ENCODE measurements around the gene CLDN6. TPM values are rescaled to one million over a fixed set of nuclear protein-coding genes. Genes with fewer than 3 reads are reported as not detected.

The CLDN6 gene
- total and polyA plus RNA-seq, 2 of the 13 experiments (the other 11 are each of a cell fraction or from before 2014, with no cell fraction given): 5.9 to 7.6 TPM

DNA sequence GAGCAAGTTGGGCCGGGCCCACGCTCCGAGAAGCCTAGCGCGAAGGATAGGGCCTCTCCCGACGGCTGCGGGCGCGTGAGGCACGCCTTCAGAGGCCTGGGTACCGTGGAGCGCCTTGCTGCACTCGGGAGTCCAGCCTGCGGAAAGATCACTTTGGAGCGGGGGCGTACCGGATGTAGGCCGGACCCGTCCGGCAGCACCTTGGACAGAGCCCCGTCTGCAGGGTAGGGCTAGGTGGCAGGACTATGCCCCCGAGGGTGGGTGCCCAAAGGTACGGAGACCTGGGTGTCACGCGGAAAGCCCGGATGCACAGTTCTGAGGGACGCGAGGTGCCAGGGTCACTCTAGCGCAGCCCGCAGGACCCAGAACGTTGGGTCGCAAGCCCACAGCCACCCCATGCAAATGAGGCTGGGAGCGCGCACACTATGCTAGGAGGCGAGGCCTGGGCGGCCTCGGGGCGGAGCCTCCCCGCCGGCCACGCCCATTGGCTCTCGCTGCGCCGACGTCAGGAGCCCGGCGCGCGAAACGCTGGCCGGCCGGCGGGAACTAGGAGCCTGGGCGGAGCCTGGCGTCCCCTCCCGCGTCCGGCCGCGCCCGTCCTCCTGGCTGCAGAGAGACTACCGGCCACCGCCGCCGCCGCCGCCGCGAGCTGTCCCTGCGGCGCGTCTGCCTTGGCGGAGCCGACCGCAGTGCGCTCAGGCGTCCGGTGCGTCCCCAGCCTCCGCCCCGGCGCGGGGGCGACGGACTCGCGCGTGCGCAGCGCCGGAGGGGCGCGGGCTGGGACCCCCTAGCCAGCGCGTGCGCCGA is 49.0 kb downstream of the CLDN6 start, which contains the start of gene PAQR4 (continued):
- TF ChIP-seq TIGD3 (CRISPR knock-in tag; IDR thresholded peaks at IDR 0.05; ENCODE audit: borderline replicate concordance): peak; percentile 91; the same call in 1 of the 2 replicates
- no peak for TF ChIP-seq NBN (conservative IDR thresholded peaks at IDR 0.05)
- TF ChIP-seq HOXA5 (CRISPR knock-in tag; IDR thresholded peaks at IDR 0.05): peak; percentile 94
- 0 out of 2 replicates have a peak, but pooled peaks have one; percentile 80 for TF ChIP-seq REL (CRISPR knock-in tag; conservative IDR thresholded peaks at IDR 0.05)
- TF ChIP-seq, protein P1, sequence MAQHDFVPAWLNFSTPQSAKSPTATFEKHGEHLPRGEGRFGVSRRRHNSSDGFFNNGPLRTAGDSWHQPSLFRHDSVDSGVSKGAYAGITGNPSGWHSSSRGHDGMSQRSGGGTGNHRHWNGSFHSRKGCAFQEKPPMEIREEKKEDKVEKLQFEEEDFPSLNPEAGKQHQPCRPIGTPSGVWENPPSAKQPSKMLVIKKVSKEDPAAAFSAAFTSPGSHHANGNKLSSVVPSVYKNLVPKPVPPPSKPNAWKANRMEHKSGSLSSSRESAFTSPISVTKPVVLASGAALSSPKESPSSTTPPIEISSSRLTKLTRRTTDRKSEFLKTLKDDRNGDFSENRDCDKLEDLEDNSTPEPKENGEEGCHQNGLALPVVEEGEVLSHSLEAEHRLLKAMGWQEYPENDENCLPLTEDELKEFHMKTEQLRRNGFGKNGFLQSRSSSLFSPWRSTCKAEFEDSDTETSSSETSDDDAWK (CRISPR knock-in tag; IDR thresholded peaks at IDR 0.05): no peak
- TF ChIP-seq ATF2 (CRISPR knock-in tag; IDR thresholded peaks at IDR 0.05): peak; percentile 87
- TF ChIP-seq KMT2B (CRISPR knock-in tag; IDR thresholded peaks at IDR 0.05): peak; percentile 90
- TF ChIP-seq ZFP1 (CRISPR knock-in tag; IDR thresholded peaks at IDR 0.05): peak; percentile 70; the same call in 1 of the 2 replicates
- TF ChIP-seq U2AF1 (optimal IDR thresholded peaks at IDR 0.05; ENCODE audit: low read depth, low read length): no peak
- 0 out of 2 replicates have a peak, but pooled peaks have one; percentile 18 for TF ChIP-seq CSRNP2 (CRISPR knock-in tag; conservative IDR thresholded peaks at IDR 0.05; ENCODE audit: low read depth)
- TF ChIP-seq BHLHE40 (IDR thresholded peaks at IDR 0.05; ENCODE audit: low read length): no peak
- TF ChIP-seq ZFP62 (CRISPR knock-in tag; IDR thresholded peaks at IDR 0.05): no peak
- peak; percentile 92; the same call in 1 of the 2 replicates for TF ChIP-seq ZNF660 (CRISPR knock-in tag; IDR thresholded peaks at IDR 0.05; ENCODE audit: borderline replicate concordance, low read depth)
- TF ChIP-seq ZNF589 (CRISPR knock-in tag; conservative IDR thresholded peaks at IDR 0.05): peak; percentile 98
- peak; percentile 89; the same call in 1 of the 2 replicates for TF ChIP-seq ZNF577 (CRISPR knock-in tag; IDR thresholded peaks at IDR 0.05; ENCODE audit: borderline replicate concordance, low read depth)
- TF ChIP-seq BORCS8-MEF2B (CRISPR knock-in tag; IDR thresholded peaks at IDR 0.05): peak; percentile 97
- TF ChIP-seq MBNL3 (CRISPR knock-in tag; conservative IDR thresholded peaks at IDR 0.05): no peak
- peak; percentile 85 for TF ChIP-seq SPEN (CRISPR knock-in tag; IDR thresholded peaks at IDR 0.05; ENCODE audit: low read depth)
- TF ChIP-seq MAFG (CRISPR knock-in tag; IDR thresholded peaks at IDR 0.05): no peak
- TF ChIP-seq ZNF878 (CRISPR knock-in tag; IDR thresholded peaks at IDR 0.05): peak; percentile 93
- TF ChIP-seq, protein P2, sequence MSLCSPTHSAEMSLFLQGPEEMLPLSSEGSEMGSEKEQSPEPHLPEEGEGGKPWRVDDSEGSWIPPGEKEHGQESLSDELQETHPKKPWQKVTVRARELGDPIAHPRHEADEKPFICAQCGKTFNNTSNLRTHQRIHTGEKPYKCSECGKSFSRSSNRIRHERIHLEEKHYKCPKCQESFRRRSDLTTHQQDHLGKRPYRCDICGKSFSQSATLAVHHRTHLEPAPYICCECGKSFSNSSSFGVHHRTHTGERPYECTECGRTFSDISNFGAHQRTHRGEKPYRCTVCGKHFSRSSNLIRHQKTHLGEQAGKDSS (CRISPR knock-in tag; IDR thresholded peaks at IDR 0.05; ENCODE audit: borderline replicate concordance, low read depth): peak; percentile 98
- peak; percentile 90 for TF ChIP-seq ZFY (CRISPR knock-in tag; IDR thresholded peaks at IDR 0.05)
- no peak for TF ChIP-seq ZNF460 (CRISPR knock-in tag; IDR thresholded peaks at IDR 0.05; ENCODE audit: borderline replicate concordance)
